HepG2 (cell line): Measurements from ENCODE around the gene PKN2. TPM values are rescaled to one million over a fixed set of nuclear protein-coding genes. Genes with fewer than 3 reads are reported as not detected.

ENCODE experiments used
- ADNP ChIP-seq: sonication (generic); formaldehyde crosslinking; IDR thresholded peaks from 2 replicates; pipeline ENCODE4 v1.4.0; 2020; ENCODE audit warnings: missing genetic modification reagents
- ARID3A ChIP-seq: IDR thresholded peaks from 2 replicates; pipeline ENCODE4 v1.6.1; 2012; ENCODE audit warnings: low read depth, low read length, improper control_type of control experiment
- ARID5B ChIP-seq: IDR thresholded peaks from 2 replicates; pipeline ENCODE4 v1.4.0; 2020; ENCODE audit warnings: mild to moderate bottlenecking, missing genetic modification reagents
- DNMT3B ChIP-seq: conservative IDR thresholded peaks from 2 replicates; pipeline ENCODE4 v1.6.1; 2016; ENCODE audit warnings: missing biosample characterization, control low read depth
- DR1 ChIP-seq: sonication (generic); formaldehyde crosslinking; IDR thresholded peaks from 2 replicates; pipeline ENCODE4 v1.8.0; 2021; ENCODE audit warnings: mild to moderate bottlenecking, missing genetic modification reagents, inconsistent platforms
- KDM5B ChIP-seq: sonication (generic); formaldehyde crosslinking; IDR thresholded peaks from 2 replicates; pipeline ENCODE4 v1.4.0; 2020; ENCODE audit warnings: missing genetic modification reagents, mild to moderate bottlenecking, borderline replicate concordance
- MED1 ChIP-seq: sonication (generic); formaldehyde crosslinking; IDR thresholded peaks from 2 replicates; pipeline ENCODE4 v1.4.0; 2020; ENCODE audit warnings: missing genetic modification reagents
- MZF1 ChIP-seq: sonication (generic); formaldehyde crosslinking; IDR thresholded peaks from 2 replicates; pipeline ENCODE4 v1.8.1; 2023; ENCODE audit warnings: mild to moderate bottlenecking, missing genetic modification reagents, borderline replicate concordance
- SIN3B ChIP-seq: fragments of 150-350 bp; IDR thresholded peaks from 2 replicates; pipeline ENCODE4 v1.6.1; 2014; ENCODE audit warnings: low read length
- SMAD1 ChIP-seq: sonication (generic); formaldehyde crosslinking; IDR thresholded peaks from 2 replicates; pipeline ENCODE4 v1.4.0; 2020; ENCODE audit warnings: missing genetic modification reagents, low read depth, mild to moderate bottlenecking, borderline replicate concordance
- TERF1 ChIP-seq: sonication (generic); formaldehyde crosslinking; IDR thresholded peaks from 2 replicates; pipeline ENCODE4 v1.8.0; 2022; ENCODE audit warnings: mild to moderate bottlenecking, missing genetic modification reagents, moderate library complexity
- THAP8 ChIP-seq: sonication (generic); formaldehyde crosslinking; IDR thresholded peaks from 2 replicates; pipeline ENCODE4 v1.5.1; 2020; ENCODE audit warnings: missing genetic modification reagents, mild to moderate bottlenecking, borderline replicate concordance
- ZFX ChIP-seq: sonication (generic); formaldehyde crosslinking; IDR thresholded peaks from 2 replicates; pipeline ENCODE4 v1.4.0; 2020; ENCODE audit warnings: mild to moderate bottlenecking, low read depth, missing genetic modification reagents, moderate library complexity
- ZHX1 ChIP-seq: sonication (generic); formaldehyde crosslinking; IDR thresholded peaks from 2 replicates; pipeline ENCODE4 v1.8.1; 2022; ENCODE audit warnings: low read depth, mild to moderate bottlenecking, missing genetic modification reagents
- ZMAT3 ChIP-seq: sonication (generic); formaldehyde crosslinking; conservative IDR thresholded peaks from 2 replicates; pipeline ENCODE4 v1.7.0; 2021; ENCODE audit warnings: missing genetic modification reagents
- ZNF10 ChIP-seq: sonication (generic); formaldehyde crosslinking; IDR thresholded peaks from 2 replicates; pipeline ENCODE4 v1.4.0; 2020; ENCODE audit warnings: mild to moderate bottlenecking, low read depth, missing genetic modification reagents, borderline replicate concordance
- ZNF207 ChIP-seq: fragments of 450-650 bp; IDR thresholded peaks from 2 replicates; pipeline ENCODE4 v1.6.1; 2016; ENCODE audit warnings: antibody characterized with exemption, borderline replicate concordance
- ZNF724P ChIP-seq: sonication (generic); formaldehyde crosslinking; IDR thresholded peaks from 2 replicates; pipeline ENCODE4 v1.8.0; 2022; ENCODE audit warnings: missing genetic modification reagents, borderline replicate concordance
- polyA plus RNA-seq, 8 experiments: library from polyadenylated mRNA; depleted of rRNA in 3 of 8; stranded (reverse) in 7 of 8; unstranded in 1 of 8; fragments of >200 nt; fragmentation: Illumina TruSeq in 4 of 8; extraction: Trizol in 4 of 8; gene quantifications; 2 replicates each; pipeline versions ENCODE4 v1.2.1 to v1.2.3, GENCODE V29; 2011 to 2016; ENCODE audit warnings: low read depth in 4 of 8, missing spikeins in 1 of 8, mixed read lengths in 1 of 8; ENCODE audit not compliant: insufficient read depth in 1 of 8
- total RNA-seq, 5 experiments: library from RNA; depleted of rRNA; stranded (reverse); fragments of >200 nt; fragmentation: Illumina TruSeq; extraction: Trizol; gene quantifications; 2 replicates each; pipeline ENCODE4 v1.2.3, GENCODE V29; 2016; ENCODE audit warnings: low read depth in 1 of 5

Gene PKN2
- total and polyA plus RNA-seq, 2 of the 13 experiments (the other 11 are each of a cell fraction or from before 2014, with no cell fraction given) = 17.0 to 29.4 TPM

GRCh38 chr1:88683541-88684481 lies at the start of gene PKN2 (continued):
- TF ChIP-seq THAP8 (CRISPR knock-in tag) = no peak
- peak; percentile 76 for TF ChIP-seq ZHX1 (CRISPR knock-in tag)
- no peak; the same call in 1 of the 2 replicates for TF ChIP-seq ZMAT3 (CRISPR knock-in tag)
- no peak for TF ChIP-seq ZNF724P (CRISPR knock-in tag)
- no peak for TF ChIP-seq ZNF207
- peak; percentile 62 for TF ChIP-seq ARID5B (CRISPR knock-in tag)
- no peak for TF ChIP-seq TERF1 (CRISPR knock-in tag)
- no peak for TF ChIP-seq ZNF10 (CRISPR knock-in tag)
- no peak for TF ChIP-seq ADNP
- peak; percentile 70; the same call in 1 of the 2 replicates for TF ChIP-seq SMAD1 (CRISPR knock-in tag)
- TF ChIP-seq ZFX = no peak
- no peak for TF ChIP-seq MZF1 (CRISPR knock-in tag)
- peak; percentile 76; the same call in 1 of the 2 replicates for TF ChIP-seq SIN3B
- TF ChIP-seq MED1 = peak; percentile 81
- no peak for TF ChIP-seq ARID3A
- TF ChIP-seq DNMT3B (CRISPR knock-in tag) = peak; percentile 56; the same call in 1 of the 2 replicates
- TF ChIP-seq KDM5B (CRISPR knock-in tag) = no peak; the same call in 1 of the 2 replicates
- peak; percentile 82 for TF ChIP-seq DR1 (CRISPR knock-in tag)
